Pancreas (tissue), 10 donors: ENCODE measurements around the gene AFF1. TPM values are rescaled to one million over a fixed set of nuclear protein-coding genes. Genes with fewer than 3 reads are reported as not detected.

Experiments
- ATAC-seq, 4 donors: fragments of 200-7000 bp; cut with Tn5 transposase; one replicate each; pipeline versions ENCODE4 v1.8.0 to v1.9.1; 2020; ENCODE audit warnings: mild to moderate bottlenecking in 4 of 4, moderate library complexity in 4 of 4
- DNase-seq, 6 donors: peaks; one replicate each; pipeline ENCODE4 v3.0.0-alpha.2; 2020
- FAIRE-seq: peaks from 2 replicates; lab custom pipeline; 2012; peaks lifted over from hg19 to GRCh38; lab: Jason Lieb, UNC
- H3K27ac ChIP-seq, 4 donors: fragments of 200-600 bp; sonication (generic); 1 replicate in 3 of 4; 2 replicates in 1 of 4; pipeline versions ENCODE4 v1.5.0 to v1.8.0; 2020
- H3K27me3 ChIP-seq, 4 donors: fragments of 200-600 bp; one replicate each; pipeline ENCODE4 v1.8.0; 2021
- H3K36me3 ChIP-seq, 3 donors: fragments of 200-600 bp; sonication (generic) in 1 of 3; one replicate each; pipeline versions ENCODE4 v1.5.0 to v1.8.0; 2020 to 2021
- H3K4me1 ChIP-seq, 3 donors: fragments of 200-600 bp; one replicate each; pipeline ENCODE4 v1.8.0; 2021
- H3K4me3 ChIP-seq, 4 donors: fragments of 200-600 bp; sonication (generic) in 2 of 4; one replicate each; pipeline versions ENCODE4 v1.5.0 to v1.8.0; 2020 to 2021
- H3K9me3 ChIP-seq, 4 donors: fragments of 200-600 bp; one replicate each; pipeline ENCODE4 v1.8.0; 2021
- CTCF ChIP-seq, 4 donors: fragments of 200-600 bp; sonication (generic) in 3 of 4; IDR thresholded peaks; one replicate each; pipeline versions ENCODE4 v1.5.0 to v1.8.0; 2021; ENCODE audit warnings: antibody characterized with exemption in 4 of 4
- WGBS, 2 donors: extraction: QIAGEN DNeasy Blood & Tissue Kit; methylation state at CpG; one replicate each; pipeline ENCODE4 v1.1.7; 2013; 5-methylcytosine and 5-hydroxymethylcytosine counted together
- intact Hi-C, 3 donors: fragments of 100-400 bp; cut with DNase I; formaldehyde crosslinking; loops; one replicate each; pipeline versions ENCODE4 v1.11.1 to v1.14.2; 2022
- polyA plus RNA-seq, 2 donors: library from polyadenylated mRNA; stranded (reverse); fragments of 200-250 nt; gene quantifications; one replicate each; pipeline ENCODE4 v1.2.3, GENCODE V29; 2013
- total RNA-seq, 6 donors: library from RNA; stranded (reverse); fragmentation: NEBNext Ultra II Directional in 4 of 6; extraction: Animal tissue kit (Norgen Biotek cat#: 25700) in 4 of 6; gene quantifications; one replicate each; pipeline versions ENCODE4 v1.2.1 to v1.2.4, GENCODE V29; 2021 to 2023
- donor health status: healthy with polysubstance abuse.
- donor health status: DM: no; HTN: no; CAD: no; lungs with moderate emphysema.
- donor health status: DM: no; HTN: no; CAD: no.
- donor health status: control.
- donor health status: control.
- donor health status: Bipolar disorder and iron deficiency.
- donor health status: DM: yes; HTN: yes; CAD: no.
- donor health status: DM: no; HTN: no; CAD: no.
- donor health status: DM: no; HTN: no; CAD: no.
- donor health status: DM: yes; HTN: yes; CAD: no.

The AFF1 gene
- total and polyA plus RNA-seq, 8 donors: 11.8 to 62.0 (median 40.4) TPM

- H3K27ac ChIP-seq: peak overlapping the region; percentile 94 to 98 (median 96)
- ATAC-seq (peak; percentile 86 to 94 (median 93)), FAIRE-seq (no peak), DNase-seq (peak; percentile 92 to 98 (median 94))
- peak overlapping the region; percentile 46 to 67 (median 60) for H3K4me3 ChIP-seq
- intact Hi-C loops: loop anchor here in 1 of 3 donors (5.0 kb wide), 1 partner anchor 70 kb away; the partner anchor contains the start of gene AFF1
- H3K4me1 ChIP-seq: peaks cover 17 to 52% (median 43%) of the 10 kb centered on the region in 3 donors
- no peaks in the 10 kb centered on the region for H3K27me3 ChIP-seq
- no peak for TF ChIP-seq CTCF (IDR thresholded peaks at IDR 0.05)
- H3K9me3 ChIP-seq: no peaks in the 10 kb centered on the region
- 0% methylated on average over 82 of the region's 82 CpGs for WGBS, 2 donors
- no peaks in the 10 kb centered on the region for H3K36me3 ChIP-seq
Measured at GRCh38 chr4:87006676-87007527, 72.1 kb downstream of the AFF1 start.

DNA sequence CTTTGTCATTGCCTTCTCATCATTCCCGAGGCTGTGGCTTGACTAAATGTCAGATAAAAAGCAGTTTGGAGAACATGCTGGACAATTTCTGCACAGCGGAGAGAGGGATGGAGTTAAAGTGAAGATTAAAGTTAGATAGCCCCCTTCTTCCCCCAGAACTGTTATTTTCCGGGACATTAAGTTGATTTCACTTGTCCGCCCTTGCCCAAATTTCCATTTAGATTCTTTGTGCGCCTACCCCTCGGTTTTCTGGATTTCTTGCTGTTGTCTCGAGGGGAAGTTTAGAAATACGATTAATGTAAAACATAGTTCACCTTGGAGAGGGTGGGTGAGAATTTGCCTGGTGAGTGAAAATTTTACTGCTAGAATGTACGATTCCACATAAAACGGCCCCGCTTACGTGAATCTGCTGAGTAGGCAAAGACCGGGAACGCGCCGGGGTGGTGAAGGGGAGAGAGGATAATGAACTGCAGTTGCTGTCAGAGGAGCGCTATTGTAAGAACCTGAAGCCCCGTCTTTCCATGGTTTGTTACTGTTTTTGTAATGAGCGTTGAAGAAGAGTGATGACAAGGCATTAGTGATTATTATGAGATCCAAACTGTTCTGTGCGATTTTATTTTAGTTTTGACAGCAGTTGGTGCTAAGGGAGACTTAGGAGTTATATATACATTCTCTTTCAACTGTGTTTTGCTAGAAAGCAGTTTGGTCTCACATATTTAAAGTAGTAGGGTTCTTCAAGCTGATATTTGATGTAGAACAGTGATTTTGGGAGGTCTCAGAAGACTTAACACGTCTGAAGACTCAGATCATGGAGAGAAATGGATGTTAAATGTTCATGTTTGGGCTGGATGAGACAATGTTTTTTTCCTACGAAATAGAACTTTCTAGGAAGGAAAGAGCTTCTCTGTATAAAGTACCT is 73.0 kb downstream of the AFF1 start:
- TF ChIP-seq CTCF (IDR thresholded peaks at IDR 0.05): no peak
- no peaks in the 10 kb centered on the region for H3K27me3 ChIP-seq
- H3K36me3 ChIP-seq: no peaks in the 10 kb centered on the region
- H3K27ac ChIP-seq: peak overlapping the region; percentile 94 to 98 (median 96)
- WGBS, 2 donors: 0% methylated on average over 22 of the region's 22 CpGs
- peak overlapping the region; percentile 46 to 67 (median 60) for H3K4me3 ChIP-seq
- ATAC-seq (peak; percentile 25 to 48 (median 36)), FAIRE-seq (no peak), DNase-seq (peak; percentile 29 to 82 (median 64))
- no peaks in the 10 kb centered on the region for H3K9me3 ChIP-seq
- intact Hi-C loops: loop anchor here in 1 of 3 donors (5.0 kb wide), 1 partner anchor 70 kb away; the partner anchor contains the start of gene AFF1
- H3K4me1 ChIP-seq: peaks cover 17 to 58% (median 48%) of the 10 kb centered on the region in 3 donors

- Histone ChIP-seq H3K27ac (peak overlapping the region in 2 of 4 donors; percentile 97 to 98), H3K4me1 (peaks cover 17 to 67% (median 53%) of the 10 kb centered on the region in 3 donors), H3K27me3 (no peaks in the 10 kb centered on the region), H3K36me3 (no peaks in the 10 kb centered on the region), H3K9me3 (no peaks in the 10 kb centered on the region), H3K4me3 (peak overlapping the region in 2 of 4 donors; percentile 14 to 67)
- TF ChIP-seq CTCF (IDR thresholded peaks at IDR 0.05): no peak
- no peak for ATAC-seq
- WGBS, 2 donors: 8 to 9% methylated on average over 2 of the region's 2 CpGs
- no peak for FAIRE-seq
- intact Hi-C loops: loop anchor here in 1 of 3 donors (5.0 kb wide), 1 partner anchor 72 kb away; the partner anchor contains the start of gene AFF1
- DNase-seq: no peak
Measured at GRCh38 chr4:87009095-87009648, 74.4 kb downstream of the AFF1 start.

GRCh38 chr4:87010192-87010591 is 75.4 kb downstream of the AFF1 start:
- Histone ChIP-seq H3K9me3 (no peaks in the 10 kb centered on the region), H3K27ac (peak overlapping the region in 2 of 4 donors; percentile 97 to 98), H3K36me3 (no peaks in the 10 kb centered on the region), H3K27me3 (no peaks in the 10 kb centered on the region), H3K4me1 (peaks cover 26 to 76% (median 60%) of the 10 kb centered on the region in 3 donors), H3K4me3 (no peak overlapping the region)
- intact Hi-C loops: loop anchor here in 2 of 3 donors (10.0 kb wide), 1 partner anchor 65 kb away; no protein-coding TSS in a partner anchor
- WGBS, 2 donors: 49 to 51% methylated on average over 1 of the region's 1 CpG
- DNase-seq: no peak
- TF ChIP-seq CTCF (IDR thresholded peaks at IDR 0.05): no peak
- ATAC-seq: no peak
- FAIRE-seq: no peak
